Colonic mucosa (tissue), 4 donors: ENCODE data around the gene MCC. TPM values are rescaled to one million over a fixed set of nuclear protein-coding genes. Genes with fewer than 3 reads are reported as not detected.

Experiments
- DNase-seq: peaks from one replicate; pipeline ENCODE4 v3.0.0-alpha.2; 2020
- H3K27ac ChIP-seq: fragments of 200-600 bp; one replicate; pipeline ENCODE4 v1.8.0; 2021
- H3K27me3 ChIP-seq: fragments of 200-600 bp; one replicate; pipeline ENCODE4 v1.8.0; 2021
- H3K36me3 ChIP-seq: fragments of 200-600 bp; one replicate; pipeline ENCODE4 v1.8.0; 2021
- H3K4me1 ChIP-seq: fragments of 200-600 bp; one replicate; pipeline ENCODE4 v1.8.0; 2021; ENCODE audit warnings: mild to moderate bottlenecking
- H3K4me3 ChIP-seq: fragments of 200-600 bp; one replicate; pipeline ENCODE4 v1.8.0; 2021
- H3K9ac ChIP-seq, 2 donors: one replicate each; pipeline ENCODE4 v1.7.0; 2013; ENCODE audit warnings: control low read depth in 2 of 2, low read depth in 2 of 2, low read length in 2 of 2
- H3K9me3 ChIP-seq: fragments of 200-600 bp; one replicate; pipeline ENCODE4 v1.8.0; 2021
- intact Hi-C: fragments of 100-400 bp; cut with DNase I; formaldehyde crosslinking; loops from one replicate; pipeline ENCODE4 v1.14.1; 2022
- total RNA-seq, 2 donors: library from RNA; stranded (reverse); fragmentation: NEBNext Ultra II Directional in 1 of 2; extraction: Animal tissue kit (Norgen Biotek cat#: 25700) in 1 of 2; gene quantifications; one replicate each; pipeline ENCODE4 v1.2.1, GENCODE V29; 2021
- TF ChIP-seq, protein P1 (sequence below): fragments of 200-600 bp; IDR thresholded peaks from one replicate; pipeline ENCODE4 v1.8.0; 2022; ENCODE audit warnings: antibody characterized with exemption, mild to moderate bottlenecking
- donor health status: healthy.
- donor health status: DM: no; HTN: no; CAD: no.
- donor health status: DM: no; HTN: no; CAD: no.

The MCC gene
- total RNA-seq, 2 donors from 2014 or later: 1.9 to 3.1 TPM

- intact Hi-C loops: no loop called here
- TF ChIP-seq, protein P1, sequence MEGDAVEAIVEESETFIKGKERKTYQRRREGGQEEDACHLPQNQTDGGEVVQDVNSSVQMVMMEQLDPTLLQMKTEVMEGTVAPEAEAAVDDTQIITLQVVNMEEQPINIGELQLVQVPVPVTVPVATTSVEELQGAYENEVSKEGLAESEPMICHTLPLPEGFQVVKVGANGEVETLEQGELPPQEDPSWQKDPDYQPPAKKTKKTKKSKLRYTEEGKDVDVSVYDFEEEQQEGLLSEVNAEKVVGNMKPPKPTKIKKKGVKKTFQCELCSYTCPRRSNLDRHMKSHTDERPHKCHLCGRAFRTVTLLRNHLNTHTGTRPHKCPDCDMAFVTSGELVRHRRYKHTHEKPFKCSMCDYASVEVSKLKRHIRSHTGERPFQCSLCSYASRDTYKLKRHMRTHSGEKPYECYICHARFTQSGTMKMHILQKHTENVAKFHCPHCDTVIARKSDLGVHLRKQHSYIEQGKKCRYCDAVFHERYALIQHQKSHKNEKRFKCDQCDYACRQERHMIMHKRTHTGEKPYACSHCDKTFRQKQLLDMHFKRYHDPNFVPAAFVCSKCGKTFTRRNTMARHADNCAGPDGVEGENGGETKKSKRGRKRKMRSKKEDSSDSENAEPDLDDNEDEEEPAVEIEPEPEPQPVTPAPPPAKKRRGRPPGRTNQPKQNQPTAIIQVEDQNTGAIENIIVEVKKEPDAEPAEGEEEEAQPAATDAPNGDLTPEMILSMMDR: no peak
- Histone ChIP-seq H3K27me3 (no peaks in the 10 kb centered on the region), H3K36me3 (no peaks in the 10 kb centered on the region), H3K4me3 (no peak overlapping the region), H3K4me1 (no peaks in the 10 kb centered on the region), H3K9me3 (no peaks in the 10 kb centered on the region), H3K9ac (no peak overlapping the region), H3K27ac (no peak overlapping the region)
- DNase-seq: no peak
Observed at GRCh38 chr5:113265190-113265589, 223.1 kb downstream of the MCC start.

- Histone ChIP-seq H3K4me3 (no peak overlapping the region), H3K27ac (no peak overlapping the region), H3K4me1 (no peaks in the 10 kb centered on the region), H3K9me3 (no peaks in the 10 kb centered on the region), H3K9ac (no peak overlapping the region), H3K36me3 (no peaks in the 10 kb centered on the region), H3K27me3 (no peaks in the 10 kb centered on the region)
- intact Hi-C loops: no loop called here
- TF ChIP-seq, protein P1: no peak
- DNase-seq: no peak
Observed at GRCh38 chr5:113264046-113264445, 224.2 kb downstream of the MCC start.

DNA sequence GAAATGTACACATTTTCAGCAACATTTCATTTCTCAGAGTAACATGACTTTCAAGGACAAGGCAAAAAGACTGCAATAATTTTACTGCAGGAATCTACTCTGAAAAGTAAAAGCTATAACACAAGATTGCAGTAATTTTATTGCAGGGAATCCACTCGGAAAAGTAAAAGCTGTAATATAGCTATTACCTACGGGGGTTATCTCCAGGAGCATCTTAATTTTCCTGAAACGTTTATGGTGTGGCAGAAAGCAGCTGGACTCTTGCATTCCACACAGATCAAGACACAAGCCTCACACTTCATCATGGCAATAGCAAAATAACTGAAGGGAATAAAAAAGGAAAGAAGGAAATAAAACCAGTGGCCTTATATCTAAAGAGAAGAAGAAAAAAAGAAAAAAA is 224.7 kb downstream of the MCC start:
- TF ChIP-seq, protein P1: no peak
- Histone ChIP-seq H3K9ac (no peak overlapping the region), H3K27me3 (no peaks in the 10 kb centered on the region), H3K4me3 (no peak overlapping the region), H3K36me3 (no peaks in the 10 kb centered on the region), H3K9me3 (no peaks in the 10 kb centered on the region), H3K4me1 (no peaks in the 10 kb centered on the region), H3K27ac (no peak overlapping the region)
- no peak for DNase-seq
- intact Hi-C loops: no loop called here

DNA sequence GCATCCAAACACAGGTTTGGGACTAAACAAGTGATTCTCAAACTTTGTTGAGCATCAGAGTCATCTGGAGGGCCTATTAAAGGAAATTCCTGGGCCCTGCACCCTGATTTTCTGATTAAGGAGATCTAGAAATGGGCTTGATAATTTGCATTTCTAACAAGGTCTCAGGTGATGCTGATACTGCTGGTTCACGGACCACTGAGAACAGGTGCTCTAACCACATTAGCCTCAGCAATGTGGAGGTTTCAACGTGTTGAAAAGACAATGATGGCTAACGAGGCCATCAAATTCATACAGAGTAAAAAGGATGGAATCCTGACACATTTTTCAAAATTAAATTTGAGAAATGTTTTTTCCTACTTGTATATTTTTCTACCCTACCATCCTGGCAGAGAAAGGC is 225.6 kb downstream of the MCC start:
- Histone ChIP-seq H3K36me3 (no peaks in the 10 kb centered on the region), H3K4me1 (no peaks in the 10 kb centered on the region), H3K9ac (no peak overlapping the region), H3K9me3 (no peaks in the 10 kb centered on the region), H3K4me3 (no peak overlapping the region), H3K27me3 (no peaks in the 10 kb centered on the region), H3K27ac (no peak overlapping the region)
- TF ChIP-seq, protein P1: no peak
- intact Hi-C loops: no loop called here
- DNase-seq: no peak

- Histone ChIP-seq H3K9ac (no peak overlapping the region), H3K27me3 (no peaks in the 10 kb centered on the region), H3K4me3 (no peak overlapping the region), H3K36me3 (no peaks in the 10 kb centered on the region), H3K9me3 (no peaks in the 10 kb centered on the region), H3K4me1 (no peaks in the 10 kb centered on the region), H3K27ac (no peak overlapping the region)
- TF ChIP-seq, protein P1: no peak
- intact Hi-C loops: no loop called here
- DNase-seq: no peak
Observed at GRCh38 chr5:113259034-113259433, 229.2 kb downstream of the MCC start.

DNA sequence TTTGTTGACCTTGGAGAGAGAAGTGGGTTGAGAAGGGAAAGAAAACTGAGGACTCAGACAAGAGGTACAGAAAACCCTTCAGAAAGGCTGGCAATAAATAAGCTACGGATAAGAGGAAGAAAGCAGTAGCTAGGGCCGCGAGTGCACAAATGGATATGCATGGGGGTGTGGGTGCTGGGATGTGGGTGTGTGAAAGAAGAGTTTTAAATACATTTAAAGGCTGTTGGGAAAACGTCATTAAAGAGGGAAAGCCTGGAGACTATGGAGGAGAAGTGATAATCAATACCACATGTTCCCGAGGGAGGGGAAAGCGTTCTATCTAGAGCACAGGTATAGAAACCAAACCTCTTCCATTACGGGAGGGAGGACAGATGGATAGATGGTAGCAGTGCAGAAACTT is 230.7 kb downstream of the MCC start:
- intact Hi-C loops: no loop called here
- Histone ChIP-seq H3K27ac (no peak overlapping the region), H3K4me3 (no peak overlapping the region), H3K4me1 (no peaks in the 10 kb centered on the region), H3K9me3 (no peaks in the 10 kb centered on the region), H3K27me3 (no peaks in the 10 kb centered on the region), H3K36me3 (no peaks in the 10 kb centered on the region), H3K9ac (no peak overlapping the region)
- DNase-seq: no peak
- TF ChIP-seq, protein P1: no peak
